IMR-90 (cell line): Measurements from ENCODE around the gene ATXN1. TPM values are rescaled to one million over a fixed set of nuclear protein-coding genes. Genes with fewer than 3 reads are reported as not detected.
A peak's percentile ranks its signal among the peaks of the same experiment; 100 is the strongest.

Experiments
- ATAC-seq: fragments of 200-7000 bp; cut with Tn5 transposase; 2 replicates; pipeline ENCODE4 v1.9.1; 2020; ENCODE audit warnings: low read depth, mild to moderate bottlenecking, moderate library complexity
- BruUV-seq: library from RNA; stranded (reverse); fragments of 400-500 nt; replicated peaks from 2 replicates; lab custom pipeline; 2021; lab: Mats Ljungman, UMichigan
- CTCF ChIA-PET: fragments of 300-600 bp; formaldehyde crosslinking; extraction: SDS; loops from one replicate; lab custom pipeline; 2021; ENCODE audit warnings: antibody characterized with exemption; lab: Yijun Ruan, JAX
- POLR2A ChIA-PET: fragments of 300-600 bp; sonication (Branson Sonifier 250); formaldehyde crosslinking; loops from one replicate; lab custom pipeline; 2022; ENCODE audit warnings: antibody characterized with exemption; ENCODE audit not compliant: unreplicated experiment; lab: Charles Lee
- DNase-seq: peaks from one replicate; pipeline ENCODE4 v3.0.0; 2013
- H2AFZ ChIP-seq: replicated peaks from 2 replicates; pipeline ENCODE3; 2013; ENCODE audit warnings: low read length, mild to moderate bottlenecking; ENCODE audit not compliant: poor library complexity
- H2AK5ac ChIP-seq: 2 replicates; pipeline ENCODE4 v1.6.1; 2013; ENCODE audit warnings: low read depth, low read length, inconsistent platforms
- H2AK9ac ChIP-seq: replicated peaks from 2 replicates; pipeline ENCODE3; 2013; ENCODE audit warnings: mild to moderate bottlenecking, low read depth, low read length, moderate library complexity; ENCODE audit not compliant: poor library complexity
- H2BK120ac ChIP-seq: 2 replicates; pipeline ENCODE4 v1.6.1; 2013; ENCODE audit warnings: low read depth, low read length, inconsistent platforms
- H2BK15ac ChIP-seq: 3 replicates; pipeline ENCODE4 v1.6.1; 2013; ENCODE audit warnings: low read depth, low read length, inconsistent platforms
- H2BK20ac ChIP-seq: 2 replicates; pipeline ENCODE4 v1.6.1; 2013; ENCODE audit warnings: low read depth, mild to moderate bottlenecking, inconsistent platforms, low read length, moderate library complexity
- H2BK5ac ChIP-seq: 2 replicates; pipeline ENCODE4 v1.6.1; 2013; ENCODE audit warnings: mild to moderate bottlenecking, low read depth, low read length, inconsistent platforms; ENCODE audit not compliant: poor library complexity, severe bottlenecking
- H3K14ac ChIP-seq: replicated peaks from 2 replicates; pipeline ENCODE4 v1.6.1; 2013; ENCODE audit warnings: low read depth, low read length, inconsistent platforms
- H3K18ac ChIP-seq: 2 replicates; pipeline ENCODE4 v1.6.1; 2013; ENCODE audit warnings: low read depth, low read length, control low read depth
- H3K23ac ChIP-seq: 2 replicates; pipeline ENCODE4 v1.6.1; 2013; ENCODE audit warnings: low read depth, low read length, inconsistent platforms
- H3K27ac ChIP-seq: 2 replicates; pipeline ENCODE4 v1.5.1; 2013; ENCODE audit warnings: mild to moderate bottlenecking, control low read depth, low read length; ENCODE audit not compliant: insufficient read depth
- H3K27me3 ChIP-seq: 2 replicates; pipeline ENCODE4 v1.6.1; 2013; ENCODE audit warnings: low read length; ENCODE audit not compliant: control insufficient read depth, insufficient read depth
- H3K36me3 ChIP-seq: 2 replicates; pipeline ENCODE4 v1.6.1; 2013; ENCODE audit warnings: low read length, mixed read lengths; ENCODE audit not compliant: control insufficient read depth, insufficient read depth
- H3K4ac ChIP-seq: 2 replicates; pipeline ENCODE4 v1.6.1; 2013; ENCODE audit warnings: low read depth, low read length, inconsistent platforms
- H3K4me1 ChIP-seq: 2 replicates; pipeline ENCODE4 v1.6.1; 2013; ENCODE audit warnings: low read length, mixed read lengths; ENCODE audit not compliant: control insufficient read depth, insufficient read depth
- H3K4me2 ChIP-seq: 2 replicates; pipeline ENCODE4 v1.6.1; 2013; ENCODE audit warnings: low read depth, mild to moderate bottlenecking, control low read depth, low read length, moderate library complexity
- H3K4me3 ChIP-seq: 2 replicates; pipeline ENCODE4 v1.5.1; 2013; ENCODE audit warnings: low read depth, mild to moderate bottlenecking, control low read depth, low read length, moderate library complexity; ENCODE audit not compliant: insufficient read depth
- H3K56ac ChIP-seq: 2 replicates; pipeline ENCODE4 v1.6.1; 2013; ENCODE audit warnings: low read length, inconsistent platforms; ENCODE audit not compliant: insufficient read depth; ENCODE audit errors: extremely low read depth
- H3K79me1 ChIP-seq, 2 experiments: 2 replicates each; pipeline ENCODE4 v1.6.1; 2013; ENCODE audit warnings: low read length in 2 of 2, inconsistent platforms in 1 of 2, low read depth in 1 of 2
- H3K9ac ChIP-seq: 2 replicates; pipeline ENCODE4 v1.6.1; 2013; ENCODE audit warnings: low read depth, low read length, control low read depth
- H3K9me1 ChIP-seq: 2 replicates; pipeline ENCODE4 v1.6.1; 2013; ENCODE audit warnings: low read length, inconsistent platforms; ENCODE audit not compliant: insufficient read depth
- H3K9me3 ChIP-seq: 2 replicates; pipeline ENCODE4 v1.6.1; 2013; ENCODE audit warnings: low read length; ENCODE audit not compliant: control insufficient read depth, insufficient read depth
- H4K20me1 ChIP-seq: 2 replicates; pipeline ENCODE4 v1.6.1; 2013; ENCODE audit warnings: low read length, inconsistent platforms; ENCODE audit not compliant: insufficient read depth
- H4K5ac ChIP-seq: 2 replicates; pipeline ENCODE4 v1.6.1; 2013; ENCODE audit warnings: mild to moderate bottlenecking, low read depth, low read length, control low read depth
- H4K8ac ChIP-seq, 2 experiments: 2 replicates each; pipeline ENCODE4 v1.6.1; 2013; ENCODE audit warnings: low read depth in 2 of 2, low read length in 2 of 2, control low read depth in 1 of 2, inconsistent platforms in 1 of 2
- H4K91ac ChIP-seq: 2 replicates; pipeline ENCODE4 v1.6.1; 2013; ENCODE audit warnings: low read depth, low read length, inconsistent platforms; ENCODE audit not compliant: insufficient read depth
- CEBPB ChIP-seq: IDR thresholded peaks from 2 replicates; pipeline ENCODE4 v1.6.1; 2012; ENCODE audit warnings: low read depth, low read length, improper control_type of control experiment
- FOS ChIP-seq: fragments of 150-350 bp; IDR thresholded peaks from 2 replicates; pipeline ENCODE4 v1.6.1; 2016; ENCODE audit warnings: low read depth, low read length
- WGBS, 2 experiments: methylation state at CpG; one replicate each; pipeline versions ENCODE4 v1.1.5 to v1.1.7; 2013; ENCODE audit warnings: missing lambda C conversion rate in 2 of 2; ENCODE audit not compliant: insufficient read length in 1 of 2; ENCODE audit errors: extremely low coverage in 2 of 2; 5-methylcytosine and 5-hydroxymethylcytosine counted together
- dilution Hi-C: fragments of 300-500 bp; cut with HindIII; formaldehyde crosslinking; loops from one replicate; pipeline ENCODE4 v1.14.3; 2018; ENCODE audit warnings: low sequenced_read_pairs; ENCODE audit not compliant: unreplicated experiment
- in situ Hi-C: fragments of 300-500 bp; cut with MboI; formaldehyde crosslinking; loops from 3 replicates; pipeline ENCODE4 v1.14.3; 2019; ENCODE audit warnings: low sequenced_read_pairs, inconsistent platforms, mixed read lengths
- intact Hi-C: fragments of 100-400 bp; cut with micrococcal nuclease; formaldehyde crosslinking; loops from 2 replicates; pipeline ENCODE4 v1.10.0; 2022
- polyA plus RNA-seq, 3 experiments: library from polyadenylated mRNA; depleted of rRNA; stranded (reverse); fragments of >200 nt; gene quantifications; 2 replicates each; pipeline ENCODE4 v1.2.3, GENCODE V29; 2012; ENCODE audit warnings: low replicate concordance in 1 of 3
- total RNA-seq: library from RNA; depleted of rRNA; stranded (reverse); fragments of >200 nt; gene quantifications from 2 replicates; pipeline ENCODE4 v1.2.3, GENCODE V29; 2012

ATXN1 gene
- total and polyA plus RNA-seq, 2 of the 4 experiments (the other 2 are of a cell fraction): 7.3 to 11.1 TPM

DNA sequence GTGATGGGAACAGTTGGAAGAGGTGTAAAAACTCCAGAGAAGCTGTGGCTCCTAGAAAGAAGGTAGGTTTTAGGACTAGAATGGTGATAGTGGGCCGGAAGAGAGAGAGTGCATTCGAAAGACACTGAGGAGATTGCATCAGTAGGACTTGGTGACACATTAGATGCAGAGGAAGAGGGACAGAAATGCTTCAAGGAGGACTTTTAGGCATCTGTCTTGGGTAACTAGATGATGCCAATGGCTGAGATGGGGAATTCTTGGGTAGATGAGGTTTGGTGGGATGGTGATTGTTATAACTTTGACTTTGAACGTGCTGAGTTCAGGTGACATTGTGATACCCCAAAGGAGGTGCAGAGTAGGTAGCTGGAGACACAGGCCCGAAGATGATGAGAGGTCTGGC is 326.4 kb downstream of the ATXN1 start:
- dilution Hi-C loops: no loop called here
- POLR2A ChIA-PET: no interaction called here

More for the DNA sequence above, 326.4 kb downstream of the ATXN1 start:
- intact Hi-C loops: loop anchor here (5.0 kb wide), 1 partner anchor 77 kb away; no protein-coding TSS in a partner anchor
- ATAC-seq (no peak), DNase-seq (no peak)
- Histone ChIP-seq H3K27ac (no peak overlapping the region), H3K79me1 (peaks cover 6 to 21% of the 10 kb centered on the region in 2 experiments; a peak in 2 of 4 replicates), H3K4me2 (no peak overlapping the region), H2BK5ac (peak overlapping the region; percentile 54), H3K36me3 (peaks cover 5% of the 10 kb centered on the region; the same call in 1 of the 2 replicates), H2BK20ac (peak overlapping the region; percentile 62; the same call in 1 of the 2 replicates), H2AK9ac (no peak overlapping the region), H4K8ac (peak overlapping the region; percentile 32 to 72; a peak in 3 of 4 replicates), H4K5ac (no peak overlapping the region; the same call in 1 of the 2 replicates), H3K23ac (peak overlapping the region; percentile 84), H4K20me1 (no peaks in the 10 kb centered on the region), H3K4me1 (peaks cover 18% of the 10 kb centered on the region), H3K9ac (no peak overlapping the region), H3K4ac (peak overlapping the region; percentile 77), H2AFZ (no peak overlapping the region), H3K4me3 (no peak overlapping the region), H3K9me1 (peaks cover 3% of the 10 kb centered on the region; the same call in 1 of the 2 replicates), H2AK5ac (peak overlapping the region; percentile 84; the same call in 1 of the 2 replicates), H2BK120ac (peak overlapping the region; percentile 38), H3K14ac (peak overlapping the region; percentile 65), H3K18ac (peak overlapping the region; percentile 11; the same call in 1 of the 2 replicates), H4K91ac (peak overlapping the region; percentile 83), H3K27me3 (no peaks in the 10 kb centered on the region), H3K9me3 (no peaks in the 10 kb centered on the region), H2BK15ac (peak overlapping the region; percentile 29; the same call in 1 of the 3 replicates), H3K56ac (no peak overlapping the region; the same call in 1 of the 2 replicates)
- no TSS peak for BruUV-seq
- CTCF ChIA-PET: no interaction called here
- 100% methylated on average over 1 of the region's 4 CpGs; no CpG with 5 or more reads in 1 of the 2 experiments for WGBS, 2 experiments
- TF ChIP-seq CEBPB (peak; percentile 52; the same call in 1 of the 2 replicates), FOS (no peak)
- in situ Hi-C loops: no loop called here
